ENCODE data around the gene LYL1. TPM values are rescaled to one million over a fixed set of nuclear protein-coding genes. Genes with fewer than 3 reads are reported as not detected.

Gene LYL1
- polyA plus RNA-seq, 4 donors = 4.6 to 7.4 (median 4.7) TPM

DNA sequence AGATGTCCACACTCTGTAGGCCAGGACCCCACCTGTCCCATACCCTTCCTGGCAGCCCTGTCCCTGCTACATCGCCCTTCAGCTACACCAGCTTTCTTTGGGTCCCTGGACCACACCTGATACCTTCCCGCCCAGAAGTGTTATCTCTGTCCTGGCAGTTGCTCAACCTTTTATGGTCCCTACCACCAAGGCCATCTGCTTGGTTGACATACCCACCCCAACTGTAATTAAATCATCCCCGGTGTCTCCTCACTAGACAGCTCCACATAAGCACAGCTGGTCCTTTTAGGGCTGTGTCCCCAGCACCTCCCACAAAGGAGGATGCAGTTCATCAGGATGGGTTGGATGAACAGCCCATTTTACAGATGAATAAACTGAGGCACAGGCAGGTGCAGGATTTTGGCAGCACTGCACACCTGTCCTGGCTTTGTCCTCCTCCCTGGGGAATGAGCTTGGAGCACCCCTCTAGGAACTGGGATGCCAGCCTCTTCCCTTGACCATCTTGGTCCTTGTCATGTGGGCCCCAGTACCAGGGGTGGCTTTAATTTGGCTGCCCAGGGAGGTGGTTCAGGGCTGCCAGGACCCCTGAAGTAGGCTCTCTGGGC, 28.3 kb upstream of the LYL1 start:
- no peak for DNase-seq (ENCODE audit: low read depth in 4 of 4, low spot score in 3 of 4)

DNA sequence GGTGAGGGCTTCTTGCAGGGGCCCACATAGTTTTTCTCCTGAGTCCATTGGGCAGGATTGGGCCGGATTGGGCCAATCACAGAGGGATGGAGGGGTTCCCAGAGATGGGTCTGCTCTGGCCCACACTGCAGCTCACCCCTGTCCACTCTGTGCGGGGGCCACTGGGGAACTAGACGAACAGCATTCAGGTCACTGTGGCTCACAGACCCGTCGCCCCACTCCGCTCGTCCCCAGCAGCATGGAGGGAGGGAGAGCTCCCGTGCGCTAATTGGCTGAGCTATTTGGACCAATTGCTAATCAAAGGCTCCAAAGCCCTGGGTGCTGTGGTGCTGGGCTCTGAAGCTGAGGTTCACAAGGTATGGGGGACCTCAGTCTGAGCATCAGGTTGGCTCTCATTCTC, 26.7 kb upstream of the LYL1 start:
- DNase-seq (ENCODE audit: low read depth in 4 of 4, low spot score in 3 of 4) = no peak

DNA sequence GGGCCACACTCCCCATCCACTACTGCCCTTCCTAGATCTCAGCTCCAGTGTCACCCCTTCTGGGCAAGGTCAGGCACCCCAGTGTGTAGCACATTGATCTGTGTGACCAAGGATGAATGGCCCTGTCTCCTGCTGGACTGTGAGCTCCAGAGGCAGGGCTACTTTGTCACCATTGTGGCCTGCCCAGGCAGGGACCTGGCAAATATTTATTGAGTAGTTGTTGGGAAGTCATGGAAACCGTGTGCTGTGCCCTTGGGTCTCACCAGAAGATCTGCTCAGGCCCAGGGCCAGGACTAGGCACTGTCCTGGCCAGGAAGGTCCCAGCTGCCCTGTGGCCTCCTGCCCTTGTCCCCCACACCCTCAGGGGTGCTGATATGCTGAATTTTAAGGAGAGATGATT, 25.9 kb upstream of the LYL1 start:
- no peak for DNase-seq (ENCODE audit: low read depth in 4 of 4, low spot score in 3 of 4)

DNA sequence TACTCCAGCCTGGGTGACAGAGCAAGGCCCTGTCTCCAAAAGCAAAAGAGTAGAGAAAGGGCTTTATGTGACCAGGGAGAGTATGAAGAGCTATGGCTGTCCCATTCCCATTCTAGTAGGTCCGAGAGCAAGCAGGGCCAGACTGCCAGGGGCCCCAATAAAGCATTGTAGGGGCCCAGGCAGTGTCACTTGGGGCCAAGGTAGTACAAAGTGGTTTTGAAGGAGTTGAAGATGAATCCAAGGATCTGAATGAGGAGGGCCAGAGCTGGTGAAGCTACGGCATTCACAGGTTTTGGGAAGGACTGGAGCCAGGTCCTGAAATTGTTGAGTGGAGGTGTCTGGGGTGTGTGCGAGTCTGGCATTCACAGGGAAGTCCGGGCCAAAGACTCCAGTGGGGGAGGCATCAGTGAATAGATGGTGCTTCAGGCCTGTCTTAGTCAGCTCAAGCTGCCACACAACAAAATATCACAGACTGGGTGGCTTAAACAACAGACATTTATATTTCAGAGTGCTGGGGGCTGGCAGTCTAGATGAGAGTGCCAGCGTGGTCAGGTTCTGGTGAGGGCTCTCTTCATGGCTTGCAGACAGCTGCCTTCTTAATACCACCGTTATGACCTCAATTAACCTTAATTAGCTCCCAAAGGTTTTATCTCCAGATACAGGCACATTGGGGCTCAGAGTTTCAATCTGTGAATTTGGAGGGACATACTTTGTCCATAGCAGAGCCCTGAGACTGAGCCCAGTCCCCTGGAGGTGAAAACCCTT, 25.3 kb upstream of the LYL1 start:
- no peak for DNase-seq (ENCODE audit: low read depth in 4 of 4, low spot score in 3 of 4)

DNA sequence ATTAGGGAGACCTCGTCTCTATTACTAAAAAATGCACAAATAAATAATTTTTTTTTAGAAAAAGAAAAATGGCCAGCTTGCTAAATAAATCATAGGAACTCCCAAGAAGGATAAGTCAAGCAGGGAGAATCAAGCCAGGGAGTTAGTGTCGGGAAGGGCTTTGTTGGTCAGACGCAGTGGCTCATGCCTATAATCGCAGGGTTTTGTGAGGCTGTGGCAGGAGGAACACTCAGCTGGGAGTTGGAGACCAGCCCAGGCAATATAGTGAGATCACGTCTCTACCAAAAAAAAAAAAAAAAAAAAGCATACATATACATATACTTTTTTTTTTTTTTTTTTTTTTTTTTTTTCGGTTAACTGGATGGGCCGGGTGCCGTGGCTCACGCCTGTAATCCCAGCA, 24.4 kb upstream of the LYL1 start:
- no peak for DNase-seq (ENCODE audit: low read depth in 4 of 4, low spot score in 3 of 4)

DNA sequence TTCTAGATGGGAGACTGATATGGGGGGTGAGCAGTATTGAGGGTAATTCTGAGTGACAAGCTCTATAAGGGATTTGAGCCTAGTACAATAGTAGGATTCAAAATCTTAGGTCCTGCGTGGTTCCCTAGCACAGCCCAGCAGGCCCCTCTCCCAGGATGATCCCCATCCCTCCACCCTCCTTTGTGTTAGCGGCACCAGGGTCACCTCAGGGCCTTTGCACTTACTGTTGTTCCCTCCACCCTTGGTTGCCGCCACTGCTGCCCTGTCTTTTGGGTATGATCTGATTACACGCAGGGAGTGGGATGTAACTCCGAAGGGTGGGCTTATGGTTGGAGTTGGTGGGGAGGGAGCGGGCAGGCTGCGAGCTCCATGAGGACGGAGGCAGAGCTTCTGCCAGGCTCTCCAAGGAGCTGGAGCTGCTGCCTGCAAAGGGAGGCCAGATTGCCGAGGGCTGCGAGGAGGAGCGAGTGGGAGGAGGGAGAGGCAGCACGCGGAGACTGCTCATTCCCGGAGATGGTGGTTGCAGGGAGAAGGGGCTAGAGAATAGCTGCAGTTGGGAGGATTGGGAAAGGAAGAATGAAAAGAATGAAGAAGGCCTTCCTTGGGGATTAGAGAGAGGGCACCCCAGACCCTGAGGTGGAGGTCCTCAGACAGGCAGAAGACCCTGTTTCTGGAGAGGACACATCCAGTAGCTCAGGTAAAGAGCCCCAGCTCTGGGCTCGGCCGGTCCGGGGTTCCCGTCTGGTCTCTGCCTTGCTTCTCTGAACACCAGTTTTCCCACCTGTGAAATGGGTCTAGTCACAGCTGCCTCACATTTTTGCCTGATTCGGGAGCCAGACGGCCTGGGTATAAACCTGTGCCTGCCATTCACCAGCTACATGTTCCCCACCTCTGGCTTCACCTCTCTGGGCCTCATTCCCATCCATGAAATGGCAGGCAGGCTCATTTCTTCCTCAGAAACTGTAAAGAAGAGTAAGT, 20.6 kb upstream of the LYL1 start:
- DNase-seq (ENCODE audit: low read depth in 4 of 4, low spot score in 3 of 4) = no peak

DNA sequence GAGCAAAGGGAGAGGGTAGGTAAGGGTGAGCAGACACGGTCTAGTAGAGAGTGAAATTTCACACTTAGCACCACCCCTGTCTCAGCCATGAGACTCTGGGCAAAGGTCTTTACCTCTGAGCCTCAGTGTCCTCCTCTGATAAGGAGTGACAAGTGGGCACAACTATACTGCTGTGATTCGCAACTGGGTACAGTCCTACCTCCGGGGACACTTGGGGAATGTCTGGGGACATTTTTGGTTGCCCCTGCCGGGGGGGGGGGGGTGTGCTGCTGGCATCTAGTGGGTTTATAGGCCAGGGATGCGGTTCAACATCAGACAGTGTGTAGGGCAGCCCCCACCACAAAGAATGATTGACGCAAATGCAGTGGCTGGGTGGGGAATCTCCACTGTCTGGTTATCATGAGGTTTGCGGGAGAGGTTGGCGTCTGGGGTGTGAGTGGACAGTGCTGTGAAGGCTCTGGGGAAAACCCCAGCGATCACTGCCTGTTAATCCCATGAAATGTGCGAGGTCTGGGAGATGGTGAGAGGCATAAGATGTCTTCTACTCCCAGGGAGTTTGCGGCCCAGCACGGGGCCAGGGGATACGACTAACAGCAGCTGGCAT, 19.7 kb upstream of the LYL1 start:
- DNase-seq (ENCODE audit: low read depth in 4 of 4, low spot score in 3 of 4) = no peak

DNA sequence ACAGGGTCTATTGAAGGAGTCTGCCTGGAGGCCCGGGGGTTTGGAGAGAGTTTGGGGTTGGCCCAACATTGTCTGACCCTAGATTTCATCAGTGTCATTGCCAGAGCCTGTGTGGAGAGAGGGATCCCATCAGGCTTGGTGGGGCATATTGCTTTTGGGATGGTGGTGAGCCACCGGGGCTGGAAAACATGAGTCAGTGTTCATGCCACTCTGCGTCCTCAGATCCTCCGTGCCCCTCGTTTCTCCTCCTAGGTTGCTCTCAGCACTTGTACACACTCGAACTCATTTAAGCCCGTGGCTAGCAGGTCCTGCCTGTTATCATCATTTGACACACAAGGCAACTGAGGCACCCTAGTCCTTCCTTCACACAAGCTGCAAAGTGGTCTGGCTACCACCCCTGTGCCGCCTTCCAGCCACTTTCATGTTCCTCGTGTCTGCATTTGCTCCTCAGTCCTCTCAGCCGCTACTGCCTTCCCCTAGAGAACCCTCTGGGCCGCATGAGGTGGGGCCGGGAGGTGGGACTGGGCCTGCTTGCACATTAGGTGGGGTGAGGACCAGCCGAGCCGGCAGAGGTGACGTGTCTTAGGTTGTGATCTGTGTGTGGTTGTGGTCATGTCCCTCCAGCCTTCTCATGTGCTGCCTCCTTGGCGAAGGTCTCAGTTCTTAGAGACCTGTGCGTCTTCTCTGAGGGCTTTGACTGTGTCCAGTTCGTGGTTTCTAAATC, 19.1 kb upstream of the LYL1 start:
- no peak for DNase-seq (ENCODE audit: low read depth in 4 of 4, low spot score in 3 of 4)

DNA sequence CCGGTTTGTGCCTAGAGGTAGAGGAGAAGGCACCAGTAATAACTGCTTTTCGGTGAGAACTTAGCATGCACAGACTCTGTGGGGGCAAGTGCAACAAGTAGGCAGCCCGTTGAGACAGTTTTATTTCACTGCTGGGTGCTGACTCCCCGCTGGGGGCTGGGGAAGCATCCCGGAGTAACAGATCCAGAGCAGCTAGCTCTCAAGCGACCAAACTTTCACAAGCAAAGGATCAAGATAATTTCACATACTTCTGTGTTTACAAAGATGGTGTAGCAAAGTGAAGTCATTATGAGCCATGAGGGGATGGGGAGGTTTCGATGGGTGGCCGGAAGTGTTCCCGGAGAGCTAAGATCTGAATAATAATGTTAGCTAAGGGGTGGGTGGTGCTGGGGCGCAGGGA, 18.2 kb upstream of the LYL1 start:
- DNase-seq (ENCODE audit: low read depth in 4 of 4, low spot score in 3 of 4) = no peak

DNA sequence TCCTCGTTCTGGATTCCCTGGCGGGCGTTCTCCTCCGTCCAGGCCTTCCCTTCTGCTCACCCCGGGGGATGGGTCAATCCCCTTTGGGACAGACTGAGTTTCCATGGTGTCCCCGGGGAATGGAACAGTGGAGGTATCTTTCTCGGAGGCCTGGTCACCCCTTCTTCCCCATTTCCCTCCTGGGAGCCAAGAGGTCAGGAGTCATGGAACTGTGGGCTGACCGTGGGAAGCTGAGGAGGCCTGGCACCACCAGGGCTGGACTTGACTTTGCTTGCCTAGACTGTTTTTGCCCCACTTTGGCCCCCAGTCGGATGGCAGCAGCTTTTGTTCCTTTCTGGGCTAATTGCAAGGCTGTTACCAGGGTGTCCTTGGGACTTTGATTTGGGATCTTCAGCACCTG, 17.4 kb upstream of the LYL1 start:
- no peak for DNase-seq (ENCODE audit: low read depth in 4 of 4, low spot score in 3 of 4)

DNA sequence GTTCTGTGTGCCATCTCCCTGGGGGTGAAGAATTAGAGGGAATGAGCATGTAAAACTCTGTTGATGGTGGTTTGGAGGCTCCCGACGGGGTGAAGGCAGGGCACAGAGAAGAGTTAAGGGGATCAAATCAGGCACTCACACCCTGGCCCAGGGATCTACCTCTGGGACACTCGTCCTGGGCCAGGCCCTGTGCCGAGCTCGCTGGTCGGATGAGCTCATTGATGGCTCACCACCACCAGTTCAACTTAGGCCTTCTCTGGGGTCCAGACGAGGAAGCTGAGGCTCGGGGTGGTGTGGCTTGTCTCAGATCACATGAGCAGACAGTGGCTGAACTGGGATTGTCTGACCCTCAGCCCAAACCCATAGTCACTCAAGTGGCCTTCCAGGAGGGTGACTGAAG, 17.0 kb upstream of the LYL1 start:
- DNase-seq (ENCODE audit: low read depth in 4 of 4, low spot score in 3 of 4) = no peak

DNA sequence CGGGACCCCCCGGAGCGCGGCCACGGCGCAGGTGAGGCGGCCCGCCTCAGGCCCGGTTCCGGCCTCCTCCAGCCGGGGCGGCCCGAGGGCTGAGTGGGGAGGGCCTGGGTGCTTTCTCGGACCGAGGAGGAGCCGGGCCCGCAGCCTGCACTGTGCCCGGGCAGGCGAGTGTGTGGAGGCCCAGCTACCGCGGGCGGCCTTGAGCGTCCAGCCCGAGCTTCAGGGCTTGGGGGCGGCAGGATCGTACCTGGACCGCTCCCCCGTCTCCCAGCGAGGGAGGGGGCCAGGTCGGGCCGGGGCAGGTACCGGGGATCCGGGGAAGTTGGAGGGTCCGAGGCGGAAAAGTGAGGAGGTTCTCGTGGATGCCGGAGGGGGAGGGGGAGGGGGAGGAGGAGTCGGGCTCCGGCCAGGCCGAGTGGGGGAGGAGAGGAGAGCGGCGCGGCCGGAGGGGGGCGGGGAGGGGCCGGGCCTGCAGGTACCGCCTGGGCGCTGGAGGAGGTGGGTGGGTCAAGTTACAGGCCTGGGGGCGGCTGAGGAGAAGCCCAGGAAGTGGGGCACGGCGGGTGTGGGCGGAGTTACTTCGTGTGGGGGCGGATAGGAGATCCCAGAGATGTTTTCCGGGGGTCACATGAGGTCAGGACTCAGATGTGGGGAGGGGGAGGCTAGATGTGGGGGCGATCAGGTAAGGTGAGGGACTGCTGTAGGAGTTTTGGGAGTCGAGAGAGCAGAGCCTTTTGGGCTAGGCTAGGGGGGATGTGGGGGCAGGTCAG, 16.0 kb upstream of the LYL1 start:
- peak in 1 of 4 donors; percentile 70 for DNase-seq (ENCODE audit: low read depth in 4 of 4, low spot score in 3 of 4)

DNA sequence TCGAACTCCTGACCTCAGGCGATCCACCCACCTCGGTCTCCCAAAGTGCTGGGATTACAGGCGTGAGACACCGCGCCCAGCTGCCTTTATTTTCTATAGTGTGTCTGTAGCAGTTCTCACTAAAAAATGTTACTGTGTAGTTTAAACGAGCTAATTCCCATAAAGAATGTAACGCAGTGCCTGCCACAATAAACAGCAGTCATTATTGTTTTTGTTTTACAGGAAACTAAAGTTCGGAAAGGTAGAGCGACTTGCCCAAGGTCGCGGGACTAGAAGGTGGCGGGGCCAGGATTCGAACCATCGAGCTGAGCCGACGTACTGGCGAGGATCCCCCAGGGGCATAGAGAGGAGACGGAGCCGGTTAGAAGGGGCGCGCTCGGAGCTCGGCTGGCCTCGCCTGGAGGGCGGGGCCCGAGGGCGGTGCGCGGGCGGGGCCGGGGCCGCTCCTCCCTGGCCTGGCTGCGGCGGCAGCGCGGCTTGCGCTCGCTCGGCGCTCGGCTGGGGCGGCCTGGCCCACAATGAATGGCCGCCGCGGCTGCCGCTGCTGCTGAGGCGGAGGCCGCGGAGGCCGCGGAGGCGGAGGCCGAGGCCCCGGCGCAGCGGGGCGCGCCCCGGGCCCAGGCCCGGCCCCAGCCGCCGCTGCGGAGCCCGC, 15.2 kb upstream of the LYL1 start, which contains the start of gene NACC1:
NACC1 (plus strand) TSS at position 493 of the 652 bp plus-strand sequence. CDS start 16,944 bp downstream, outside the sequence.
- DNase-seq (ENCODE audit: low read depth in 4 of 4, low spot score in 3 of 4) = peak; percentile 70 to 77 (median 73)

DNA sequence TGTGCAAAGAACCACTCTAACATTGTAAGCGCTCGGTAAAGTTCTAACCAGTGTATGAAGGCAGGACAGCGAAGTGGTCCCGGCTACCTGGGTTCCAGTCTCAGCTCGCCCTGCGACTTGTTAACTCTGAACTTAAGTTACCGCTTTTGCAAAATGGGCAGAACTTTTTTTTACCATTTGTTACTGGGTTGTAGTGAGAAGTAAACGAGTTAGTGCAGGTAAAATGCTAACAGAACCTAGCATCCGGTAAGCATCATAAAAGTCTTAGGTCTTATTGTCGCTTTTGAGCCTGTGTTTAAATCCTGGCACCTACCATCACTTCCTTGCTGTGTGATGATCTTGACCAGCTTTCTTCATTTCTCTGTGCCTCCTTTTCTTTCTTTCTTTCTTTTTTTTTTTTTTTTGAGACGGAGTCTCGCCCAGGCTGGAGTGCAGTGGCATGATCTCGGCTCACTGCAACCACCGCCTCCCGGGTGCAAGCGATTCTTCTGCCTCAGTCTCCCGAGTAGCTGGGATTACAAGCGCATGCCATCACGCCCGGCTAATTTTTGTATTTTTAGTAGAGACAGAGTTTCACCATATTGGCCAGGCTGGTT, 14.6 kb upstream of the LYL1 start:
- no peak for DNase-seq (ENCODE audit: low read depth in 4 of 4, low spot score in 3 of 4)

DNA sequence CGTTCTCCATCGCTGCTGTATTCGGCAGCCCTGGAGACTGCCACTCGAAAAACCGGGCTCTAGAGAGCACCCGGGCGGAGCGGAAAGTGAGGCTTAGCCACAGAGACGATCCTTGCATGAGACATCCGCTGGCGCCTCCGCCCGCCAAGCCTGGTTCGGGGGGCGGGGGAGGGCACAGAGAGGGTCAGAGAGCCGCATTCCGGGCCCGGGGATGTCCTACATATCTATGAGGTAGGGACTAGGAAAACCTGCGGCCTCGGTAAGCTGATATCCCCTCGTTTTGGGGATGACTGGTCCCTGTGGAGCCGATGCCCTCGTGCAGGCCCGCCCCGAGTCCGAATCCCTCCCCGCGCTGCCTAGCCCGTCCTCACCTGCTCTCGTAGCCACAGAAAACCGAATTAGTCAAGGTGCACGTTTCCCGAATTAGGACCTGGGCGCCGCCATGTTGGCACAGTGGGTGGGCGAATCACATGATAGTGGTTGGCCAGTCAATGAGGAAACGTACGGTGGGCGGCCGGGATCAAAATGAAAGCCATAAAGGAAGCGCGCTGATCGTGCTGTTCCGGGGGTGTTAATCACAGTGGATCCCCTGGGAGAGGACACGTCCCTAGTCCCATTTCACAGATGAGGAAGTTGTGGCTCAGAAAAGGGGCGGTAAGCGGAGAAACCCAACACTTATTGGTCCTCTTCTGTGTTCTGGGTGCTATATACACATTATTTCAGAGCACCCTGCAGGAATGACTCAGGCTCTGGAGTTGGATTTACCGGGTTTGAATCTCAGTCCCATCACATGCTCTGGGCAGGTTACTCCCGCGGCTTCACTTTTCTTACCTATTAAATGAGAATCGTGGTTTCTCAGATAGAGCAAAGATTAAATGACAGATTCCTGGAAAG, 13.9 kb upstream of the LYL1 start, which contains the start of gene TRMT1:
TRMT1 (minus strand) TSS at position 459 of the 894 bp plus-strand sequence; CDS start at position 118, 341 bp downstream.
- DNase-seq (ENCODE audit: low read depth in 4 of 4, low spot score in 3 of 4) = peak; percentile 78 to 90 (median 86)

DNA sequence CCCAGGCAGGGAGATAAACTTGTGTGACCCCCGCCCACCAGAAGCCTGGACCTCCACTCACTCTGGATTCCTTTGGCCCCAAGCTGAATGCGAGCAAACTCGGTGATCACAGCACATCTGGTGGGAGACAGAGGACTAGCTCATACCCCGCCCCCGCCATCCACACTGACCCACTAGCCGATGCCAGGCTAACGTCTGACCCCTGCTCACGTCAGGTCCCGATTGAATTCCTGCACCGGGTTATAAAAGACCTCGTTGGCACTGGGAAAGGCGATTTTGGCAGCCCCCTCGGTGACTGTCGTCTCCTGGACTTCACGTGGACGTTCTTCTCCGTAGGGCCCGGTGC, 13.3 kb upstream of the LYL1 start:
- DNase-seq (ENCODE audit: low read depth in 4 of 4, low spot score in 3 of 4) = no peak

DNA sequence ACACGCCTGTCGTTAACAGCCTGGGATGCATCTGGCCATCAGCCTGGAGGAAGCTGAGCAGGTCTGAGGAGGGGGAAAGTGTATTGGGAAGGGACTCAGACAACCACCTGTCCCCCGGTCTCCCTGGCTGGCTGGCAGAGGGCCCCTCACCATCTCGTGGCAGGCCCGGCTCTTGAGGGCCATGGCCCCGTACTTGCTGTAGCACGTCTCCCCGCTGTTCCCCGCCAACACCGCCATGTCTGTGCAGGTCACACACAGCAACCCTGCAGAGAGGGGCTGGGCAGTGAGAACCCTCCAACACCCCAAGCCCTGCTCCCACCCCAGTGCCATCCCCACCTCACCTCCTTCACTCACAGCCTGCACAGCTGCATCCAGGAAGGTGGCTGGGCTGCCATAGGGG, 9.9 kb upstream of the LYL1 start:
- no peak for DNase-seq (ENCODE audit: low read depth in 4 of 4, low spot score in 3 of 4)
